ENCODE data around the gene FAM9C.
A peak's percentile ranks its signal among the peaks of the same experiment; 100 is the strongest.
"Not testable (repeated sequence)": the region's sequence is repeated elsewhere in the genome, so short reads cannot be mapped to it uniquely, and the experiment has no call there.

Gene FAM9C

GRCh38 chrX:13085526-13085925 lies 41.1 kb upstream of the FAM9C start:
- peaks cover 23% of the 10 kb centered on the region for H3K4me1 ChIP-seq (ENCODE audit: control insufficient read depth, insufficient read depth, low read length)
- H3K27me3 ChIP-seq (ENCODE audit: control insufficient read depth, insufficient read depth, low read length): no peaks in the 10 kb centered on the region
- no peak overlapping the region for H3K9ac ChIP-seq (ENCODE audit: low read length)
- H3K9me3 ChIP-seq (ENCODE audit: control insufficient read depth, insufficient read depth, low read depth, low read length): no peaks in the 10 kb centered on the region
- no peak overlapping the region for H3K27ac ChIP-seq (ENCODE audit: low read depth, low read length)
- no peak overlapping the region for H3K4me3 ChIP-seq (ENCODE audit: low read depth, low read length)
- no peaks in the 10 kb centered on the region for H3K36me3 ChIP-seq (ENCODE audit: control insufficient read depth, insufficient read depth, low read length)

GRCh38 chrX:13084611-13085010 lies 40.2 kb upstream of the FAM9C start:
- peaks cover 23% of the 10 kb centered on the region for H3K4me1 ChIP-seq (ENCODE audit: control insufficient read depth, insufficient read depth, low read length)
- H3K9me3 ChIP-seq (ENCODE audit: control insufficient read depth, insufficient read depth, low read depth, low read length): no peaks in the 10 kb centered on the region
- no peak overlapping the region; the same call in 1 of the 2 replicates for H3K27ac ChIP-seq (ENCODE audit: low read depth, low read length)
- H3K4me3 ChIP-seq (ENCODE audit: low read depth, low read length): no peak overlapping the region
- H3K27me3 ChIP-seq (ENCODE audit: control insufficient read depth, insufficient read depth, low read length): no peaks in the 10 kb centered on the region
- no peak overlapping the region for H3K9ac ChIP-seq (ENCODE audit: low read length)
- H3K36me3 ChIP-seq (ENCODE audit: control insufficient read depth, insufficient read depth, low read length): no peaks in the 10 kb centered on the region

GRCh38 chrX:13083755-13084326 lies 39.4 kb upstream of the FAM9C start:
- H3K36me3 ChIP-seq (ENCODE audit: control insufficient read depth, insufficient read depth, low read length); H3K27me3 ChIP-seq (ENCODE audit: control insufficient read depth, insufficient read depth, low read length); H3K9ac ChIP-seq (ENCODE audit: low read length); H3K4me3 ChIP-seq (ENCODE audit: low read depth, low read length); H3K27ac ChIP-seq (ENCODE audit: low read depth, low read length); H3K9me3 ChIP-seq (ENCODE audit: control insufficient read depth, insufficient read depth, low read depth, low read length): not testable (repeated sequence)
- H3K4me1 ChIP-seq (ENCODE audit: control insufficient read depth, insufficient read depth, low read length): peaks cover 28% of the 10 kb centered on the region

GRCh38 chrX:13082206-13083065 lies 38.0 kb upstream of the FAM9C start:
- no peaks in the 10 kb centered on the region for H3K36me3 ChIP-seq (ENCODE audit: control insufficient read depth, insufficient read depth, low read length)
- H3K9ac ChIP-seq (ENCODE audit: low read length): no peak overlapping the region
- H3K27ac ChIP-seq (ENCODE audit: low read depth, low read length): no peak overlapping the region
- H3K4me1 ChIP-seq (ENCODE audit: control insufficient read depth, insufficient read depth, low read length): peaks cover 30% of the 10 kb centered on the region
- no peaks in the 10 kb centered on the region for H3K9me3 ChIP-seq (ENCODE audit: control insufficient read depth, insufficient read depth, low read depth, low read length)
- H3K4me3 ChIP-seq (ENCODE audit: low read depth, low read length): no peak overlapping the region
- H3K27me3 ChIP-seq (ENCODE audit: control insufficient read depth, insufficient read depth, low read length): no peaks in the 10 kb centered on the region

GRCh38 chrX:13081395-13082205 lies 37.2 kb upstream of the FAM9C start:
- Histone ChIP-seq H3K9ac (ENCODE audit: low read length) (no peak overlapping the region), H3K27ac (ENCODE audit: low read depth, low read length) (no peak overlapping the region)

GRCh38 chrX:13080128-13080795 lies 35.8 kb upstream of the FAM9C start:
- Histone ChIP-seq H3K36me3 (ENCODE audit: control insufficient read depth, insufficient read depth, low read length) (no peaks in the 10 kb centered on the region), H3K9ac (ENCODE audit: low read length) (no peak overlapping the region), H3K4me3 (ENCODE audit: low read depth, low read length) (no peak overlapping the region), H3K27ac (ENCODE audit: low read depth, low read length) (no peak overlapping the region), H3K4me1 (ENCODE audit: control insufficient read depth, insufficient read depth, low read length) (peaks cover 30% of the 10 kb centered on the region), H3K9me3 (ENCODE audit: control insufficient read depth, insufficient read depth, low read depth, low read length) (no peaks in the 10 kb centered on the region), H3K27me3 (ENCODE audit: control insufficient read depth, insufficient read depth, low read length) (no peaks in the 10 kb centered on the region)

More at GRCh38 chrX:13081395-13082205, 37.2 kb upstream of the FAM9C start:
- peaks cover 30% of the 10 kb centered on the region for H3K4me1 ChIP-seq (ENCODE audit: control insufficient read depth, insufficient read depth, low read length)
- no peaks in the 10 kb centered on the region for H3K27me3 ChIP-seq (ENCODE audit: control insufficient read depth, insufficient read depth, low read length)
- no peaks in the 10 kb centered on the region for H3K36me3 ChIP-seq (ENCODE audit: control insufficient read depth, insufficient read depth, low read length)
- no peak overlapping the region for H3K4me3 ChIP-seq (ENCODE audit: low read depth, low read length)
- no peaks in the 10 kb centered on the region for H3K9me3 ChIP-seq (ENCODE audit: control insufficient read depth, insufficient read depth, low read depth, low read length)

GRCh38 chrX:13078739-13079444 lies 34.5 kb upstream of the FAM9C start:
- no peaks in the 10 kb centered on the region for H3K27me3 ChIP-seq (ENCODE audit: control insufficient read depth, insufficient read depth, low read length)
- H3K4me1 ChIP-seq (ENCODE audit: control insufficient read depth, insufficient read depth, low read length): peaks cover 19% of the 10 kb centered on the region
- H3K9me3 ChIP-seq (ENCODE audit: control insufficient read depth, insufficient read depth, low read depth, low read length): no peaks in the 10 kb centered on the region
- H3K27ac ChIP-seq (ENCODE audit: low read depth, low read length): peak overlapping the region; percentile 45; the same call in 1 of the 2 replicates
- no peaks in the 10 kb centered on the region for H3K36me3 ChIP-seq (ENCODE audit: control insufficient read depth, insufficient read depth, low read length)
- H3K4me3 ChIP-seq (ENCODE audit: low read depth, low read length): no peak overlapping the region
- H3K9ac ChIP-seq (ENCODE audit: low read length): no peak overlapping the region

GRCh38 chrX:13077168-13077567 lies 32.7 kb upstream of the FAM9C start:
- Histone ChIP-seq H3K27ac (ENCODE audit: low read depth, low read length) (no peak overlapping the region), H3K27me3 (ENCODE audit: control insufficient read depth, insufficient read depth, low read length) (no peaks in the 10 kb centered on the region), H3K9ac (ENCODE audit: low read length) (no peak overlapping the region), H3K4me3 (ENCODE audit: low read depth, low read length) (no peak overlapping the region), H3K9me3 (ENCODE audit: control insufficient read depth, insufficient read depth, low read depth, low read length) (no peaks in the 10 kb centered on the region), H3K4me1 (ENCODE audit: control insufficient read depth, insufficient read depth, low read length) (peaks cover 10% of the 10 kb centered on the region), H3K36me3 (ENCODE audit: control insufficient read depth, insufficient read depth, low read length) (no peaks in the 10 kb centered on the region)

GRCh38 chrX:13076176-13076961 lies 31.9 kb upstream of the FAM9C start:
- Histone ChIP-seq H3K27me3 (ENCODE audit: control insufficient read depth, insufficient read depth, low read length) (no peaks in the 10 kb centered on the region), H3K27ac (ENCODE audit: low read depth, low read length) (no peak overlapping the region), H3K4me3 (ENCODE audit: low read depth, low read length) (no peak overlapping the region), H3K36me3 (ENCODE audit: control insufficient read depth, insufficient read depth, low read length) (no peaks in the 10 kb centered on the region), H3K9ac (ENCODE audit: low read length) (no peak overlapping the region), H3K9me3 (ENCODE audit: control insufficient read depth, insufficient read depth, low read depth, low read length) (peaks cover 4% of the 10 kb centered on the region; the same call in 1 of the 2 replicates), H3K4me1 (ENCODE audit: control insufficient read depth, insufficient read depth, low read length) (peaks cover 8% of the 10 kb centered on the region)
